Fibroblast of lung (primary cell): ENCODE measurements around the gene RHOB. TPM values are rescaled to one million over a fixed set of nuclear protein-coding genes. Genes with fewer than 3 reads are reported as not detected.

Experiments
- DNase-seq, 2 donors: peaks; one replicate each; pipeline versions ENCODE4 v3.0.0 to v3.0.0-alpha.2; 2010; ENCODE audit warnings: low read depth in 2 of 2
- H2AFZ ChIP-seq: 2 replicates; pipeline ENCODE4 v1.5.1; 2012; ENCODE audit warnings: low read length, control low read depth, inconsistent platforms
- H3K27ac ChIP-seq: 2 replicates; pipeline ENCODE4 v1.5.1; 2011; ENCODE audit warnings: low read length, control low read depth; ENCODE audit not compliant: insufficient read depth
- H3K27me3 ChIP-seq: 2 replicates; pipeline ENCODE4 v1.5.1; 2011; ENCODE audit warnings: mild to moderate bottlenecking, low read length; ENCODE audit not compliant: control insufficient read depth, insufficient read depth
- H3K36me3 ChIP-seq: 2 replicates; pipeline ENCODE4 v1.5.1; 2011; ENCODE audit warnings: low read length; ENCODE audit not compliant: control insufficient read depth, insufficient read depth
- H3K4me1 ChIP-seq: 2 replicates; pipeline ENCODE4 v1.5.1; 2011; ENCODE audit warnings: low read length; ENCODE audit not compliant: control insufficient read depth, insufficient read depth; ENCODE audit errors: extremely low read depth
- H3K4me2 ChIP-seq: 2 replicates; pipeline ENCODE4 v1.5.1; 2011; ENCODE audit warnings: low read length, control low read depth; ENCODE audit not compliant: insufficient read depth; ENCODE audit errors: extremely low read depth
- H3K4me3 ChIP-seq, 4 experiments: fragments of 200-600 bp in 1 of 4; sonication (generic) in 1 of 4; replicated peaks in 1 of 4; 2 replicates each; pipeline ENCODE4 v1.5.1; 2011 to 2016; ENCODE audit warnings: low read length in 4 of 4, low read depth in 3 of 4, mild to moderate bottlenecking in 3 of 4, control low read depth in 2 of 4, inconsistent platforms in 1 of 4, mixed read lengths in 1 of 4; ENCODE audit not compliant: insufficient read depth in 1 of 4; ENCODE audit errors: control extremely low read depth in 1 of 4
- H3K79me2 ChIP-seq: 2 replicates; pipeline ENCODE4 v1.5.1; 2012; ENCODE audit warnings: mild to moderate bottlenecking, low read length, inconsistent platforms; ENCODE audit not compliant: control insufficient read depth, insufficient read depth
- H3K9ac ChIP-seq: 2 replicates; pipeline ENCODE4 v1.5.1; 2011; ENCODE audit warnings: mild to moderate bottlenecking, low read length, control low read depth; ENCODE audit not compliant: insufficient read depth
- H3K9me3 ChIP-seq: 2 replicates; pipeline ENCODE4 v1.5.1; 2012; ENCODE audit warnings: low read depth, low read length; ENCODE audit not compliant: control insufficient read depth, insufficient read depth
- H4K20me1 ChIP-seq: 2 replicates; pipeline ENCODE4 v1.5.1; 2011; ENCODE audit warnings: low read length; ENCODE audit not compliant: control insufficient read depth, insufficient read depth; ENCODE audit errors: extremely low read depth
- EZH2 ChIP-seq: IDR thresholded peaks from 2 replicates; pipeline ENCODE4 v1.5.1; 2012; ENCODE audit warnings: low read length, control low read depth, mild to moderate bottlenecking; ENCODE audit errors: missing control alignments
- polyA plus RNA-seq, 2 donors: library from polyadenylated mRNA; depleted of rRNA in 1 of 2; stranded (reverse) in 1 of 2; unstranded in 1 of 2; fragments of >200 nt; gene quantifications; 2 replicates each; pipeline ENCODE4 v1.2.1, GENCODE V29; 2011 to 2012; ENCODE audit warnings: missing spikeins in 1 of 2
- total RNA-seq: library from RNA; depleted of rRNA; stranded (reverse); fragments of >200 nt; gene quantifications from 2 replicates; pipeline ENCODE4 v1.2.1, GENCODE V29; 2014
- TF ChIP-seq, protein P1 (sequence below), 2 donors: IDR thresholded peaks in 1 of 2; conservative IDR thresholded peaks in 1 of 2; 1 replicate in 1 of 2; 2 replicates in 1 of 2; pipeline ENCODE4 v1.5.1; 2011 to 2012; ENCODE audit warnings: low read length in 2 of 2, control low read depth in 1 of 2, inconsistent platforms in 1 of 2, low read depth in 1 of 2, mild to moderate bottlenecking in 1 of 2

Gene RHOB
- total and polyA plus RNA-seq, 2 donors (not counting 1 experiment from before 2014, with no cell fraction given): 113 to 171 TPM

DNA sequence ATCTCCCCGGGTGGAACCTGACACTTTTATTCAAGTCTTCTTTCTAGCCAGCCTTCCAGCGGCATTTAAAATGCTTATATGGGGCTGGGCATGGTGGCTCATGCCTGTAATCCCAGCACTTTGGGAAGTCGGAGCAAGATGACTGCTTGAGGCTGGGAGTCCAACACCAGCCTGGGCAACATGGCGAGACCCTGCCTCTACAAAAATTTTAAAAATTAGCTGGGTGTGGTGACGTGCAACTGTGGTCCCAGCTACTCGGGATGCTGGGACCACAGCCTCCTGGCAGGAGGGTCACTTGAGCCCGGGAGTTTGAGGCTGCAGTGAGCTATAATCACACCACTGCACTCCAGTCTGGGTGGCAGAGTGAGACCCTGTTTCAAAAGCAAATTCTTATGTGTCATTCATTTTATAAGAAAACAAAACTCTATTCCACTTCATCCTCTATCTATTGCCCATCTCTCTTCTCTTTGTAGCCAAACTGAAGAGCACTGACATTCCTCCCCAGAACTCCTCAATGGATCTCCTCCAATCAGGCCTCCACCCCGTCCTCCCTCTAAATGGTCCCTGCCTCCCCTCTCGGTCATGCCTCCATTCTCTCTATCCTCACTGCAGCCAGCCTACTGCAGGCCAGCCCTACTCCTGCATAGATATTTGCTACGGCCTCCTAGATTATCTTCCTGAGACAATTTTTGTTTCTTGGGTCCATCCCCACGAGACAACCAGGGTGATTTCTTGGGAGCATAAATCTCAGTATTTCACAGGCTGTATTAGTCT is 18.0 kb upstream of the RHOB start:
- Histone ChIP-seq H3K9me3 (no peaks in the 10 kb centered on the region), H3K27ac (no peak overlapping the region), H3K4me1 (peaks cover 22% of the 10 kb centered on the region), H3K4me2 (no peak overlapping the region), H3K79me2 (no peaks in the 10 kb centered on the region), H3K4me3 (no peak overlapping the region), H3K27me3 (no peaks in the 10 kb centered on the region), H4K20me1 (no peaks in the 10 kb centered on the region), H3K36me3 (no peaks in the 10 kb centered on the region), H2AFZ (no peak overlapping the region), H3K9ac (no peak overlapping the region)
- no peak for DNase-seq
- no peak for TF ChIP-seq EZH2

DNA sequence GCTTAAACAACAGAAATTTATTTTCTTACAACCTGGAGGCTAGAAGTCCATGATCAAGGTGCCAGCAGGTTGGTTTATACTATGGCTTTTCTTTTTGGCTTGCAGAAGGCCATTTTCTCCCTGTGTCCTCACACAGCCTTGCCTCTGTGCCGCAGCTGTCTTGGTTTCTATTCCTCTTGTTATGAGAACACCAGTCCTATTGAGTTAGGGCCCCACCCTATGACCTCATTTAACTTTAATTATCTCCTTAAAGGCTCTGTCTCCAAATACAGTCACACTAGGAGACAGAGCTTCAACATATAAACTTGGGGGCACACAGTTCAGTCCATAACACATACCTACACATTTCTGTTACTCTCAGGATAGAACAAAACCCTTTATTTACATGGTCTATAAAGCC is 17.3 kb upstream of the RHOB start:
- TF ChIP-seq, protein P1, sequence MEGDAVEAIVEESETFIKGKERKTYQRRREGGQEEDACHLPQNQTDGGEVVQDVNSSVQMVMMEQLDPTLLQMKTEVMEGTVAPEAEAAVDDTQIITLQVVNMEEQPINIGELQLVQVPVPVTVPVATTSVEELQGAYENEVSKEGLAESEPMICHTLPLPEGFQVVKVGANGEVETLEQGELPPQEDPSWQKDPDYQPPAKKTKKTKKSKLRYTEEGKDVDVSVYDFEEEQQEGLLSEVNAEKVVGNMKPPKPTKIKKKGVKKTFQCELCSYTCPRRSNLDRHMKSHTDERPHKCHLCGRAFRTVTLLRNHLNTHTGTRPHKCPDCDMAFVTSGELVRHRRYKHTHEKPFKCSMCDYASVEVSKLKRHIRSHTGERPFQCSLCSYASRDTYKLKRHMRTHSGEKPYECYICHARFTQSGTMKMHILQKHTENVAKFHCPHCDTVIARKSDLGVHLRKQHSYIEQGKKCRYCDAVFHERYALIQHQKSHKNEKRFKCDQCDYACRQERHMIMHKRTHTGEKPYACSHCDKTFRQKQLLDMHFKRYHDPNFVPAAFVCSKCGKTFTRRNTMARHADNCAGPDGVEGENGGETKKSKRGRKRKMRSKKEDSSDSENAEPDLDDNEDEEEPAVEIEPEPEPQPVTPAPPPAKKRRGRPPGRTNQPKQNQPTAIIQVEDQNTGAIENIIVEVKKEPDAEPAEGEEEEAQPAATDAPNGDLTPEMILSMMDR (conservative IDR thresholded peaks at IDR 0.05 in 1 of 2, IDR thresholded peaks at IDR 0.05 in 1 of 2; ENCODE audit: low read depth in 1 of 2, low read length in 2 of 2): no peak
- TF ChIP-seq EZH2: no peak
- H3K9me3 ChIP-seq: no peaks in the 10 kb centered on the region
- H3K27me3 ChIP-seq: no peaks in the 10 kb centered on the region
- peaks cover 15% of the 10 kb centered on the region for H3K4me1 ChIP-seq
- peak in 1 of 2 donors; percentile 56 for DNase-seq
- no peak overlapping the region for H3K4me3 ChIP-seq
- no peak overlapping the region for H3K4me2 ChIP-seq
- no peaks in the 10 kb centered on the region for H4K20me1 ChIP-seq
- no peaks in the 10 kb centered on the region for H3K79me2 ChIP-seq
- H3K36me3 ChIP-seq: no peaks in the 10 kb centered on the region
- no peak overlapping the region for H2AFZ ChIP-seq
- H3K9ac ChIP-seq: no peak overlapping the region
- no peak overlapping the region for H3K27ac ChIP-seq

DNA sequence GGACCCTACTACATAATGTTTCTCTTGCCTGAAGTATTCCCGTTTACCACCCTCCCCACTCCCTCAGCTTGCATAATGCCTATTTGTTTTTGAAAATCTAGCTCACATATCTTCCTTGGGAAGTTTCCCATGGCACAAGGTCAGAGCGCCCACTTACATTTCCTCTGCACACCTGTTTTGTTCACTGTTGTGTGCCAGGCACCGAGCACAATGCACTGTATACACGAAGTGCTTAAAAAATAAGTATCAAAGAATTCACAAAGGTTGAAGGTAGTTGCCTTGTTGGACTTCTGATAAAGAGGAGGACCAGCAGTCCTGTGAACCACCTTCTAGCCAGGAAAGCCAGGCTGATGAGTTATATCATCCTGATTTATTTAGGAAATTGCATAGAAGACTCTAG is 16.8 kb upstream of the RHOB start:
- no peak for TF ChIP-seq EZH2
- TF ChIP-seq, protein P1 (conservative IDR thresholded peaks at IDR 0.05 in 1 of 2, IDR thresholded peaks at IDR 0.05 in 1 of 2; ENCODE audit: low read depth in 1 of 2, low read length in 2 of 2): no peak
- Histone ChIP-seq H3K9me3 (no peaks in the 10 kb centered on the region), H3K4me1 (peaks cover 10% of the 10 kb centered on the region), H3K4me3 (no peak overlapping the region), H3K36me3 (no peaks in the 10 kb centered on the region), H3K27ac (no peak overlapping the region), H3K4me2 (no peak overlapping the region), H3K79me2 (no peaks in the 10 kb centered on the region), H3K27me3 (no peaks in the 10 kb centered on the region), H3K9ac (no peak overlapping the region), H4K20me1 (no peaks in the 10 kb centered on the region), H2AFZ (no peak overlapping the region)
- DNase-seq: no peak
